ENCODE results near the gene P2RY12.

DNA sequence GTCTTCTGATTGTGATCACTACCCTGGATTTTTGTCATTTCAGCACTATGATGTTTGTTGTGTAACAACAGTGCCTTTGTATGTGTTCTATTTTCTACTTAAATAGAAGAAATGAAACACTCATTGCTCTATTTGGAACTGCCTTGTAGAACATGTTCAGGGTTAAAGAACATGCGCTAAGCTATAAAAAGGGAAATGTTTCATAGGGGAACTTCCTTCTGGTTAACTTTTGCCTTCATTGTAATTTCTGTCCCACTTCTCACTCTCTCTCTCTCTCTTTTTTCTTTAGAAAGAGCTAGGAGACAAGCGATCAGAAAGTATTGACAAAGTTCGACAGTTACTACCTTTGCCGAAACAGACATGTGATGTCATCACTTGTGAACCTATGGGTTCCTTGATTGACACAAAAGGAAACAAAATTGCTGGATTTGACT lies at the start of gene P2RY12:
- TF ChIP-seq, protein P1, sequence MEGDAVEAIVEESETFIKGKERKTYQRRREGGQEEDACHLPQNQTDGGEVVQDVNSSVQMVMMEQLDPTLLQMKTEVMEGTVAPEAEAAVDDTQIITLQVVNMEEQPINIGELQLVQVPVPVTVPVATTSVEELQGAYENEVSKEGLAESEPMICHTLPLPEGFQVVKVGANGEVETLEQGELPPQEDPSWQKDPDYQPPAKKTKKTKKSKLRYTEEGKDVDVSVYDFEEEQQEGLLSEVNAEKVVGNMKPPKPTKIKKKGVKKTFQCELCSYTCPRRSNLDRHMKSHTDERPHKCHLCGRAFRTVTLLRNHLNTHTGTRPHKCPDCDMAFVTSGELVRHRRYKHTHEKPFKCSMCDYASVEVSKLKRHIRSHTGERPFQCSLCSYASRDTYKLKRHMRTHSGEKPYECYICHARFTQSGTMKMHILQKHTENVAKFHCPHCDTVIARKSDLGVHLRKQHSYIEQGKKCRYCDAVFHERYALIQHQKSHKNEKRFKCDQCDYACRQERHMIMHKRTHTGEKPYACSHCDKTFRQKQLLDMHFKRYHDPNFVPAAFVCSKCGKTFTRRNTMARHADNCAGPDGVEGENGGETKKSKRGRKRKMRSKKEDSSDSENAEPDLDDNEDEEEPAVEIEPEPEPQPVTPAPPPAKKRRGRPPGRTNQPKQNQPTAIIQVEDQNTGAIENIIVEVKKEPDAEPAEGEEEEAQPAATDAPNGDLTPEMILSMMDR (conservative IDR thresholded peaks at IDR 0.05; ENCODE audit: low read length): no peak
- TF ChIP-seq EZH2phosphoT487 (IDR thresholded peaks at IDR 0.05; ENCODE audit: borderline replicate concordance): no peak
